ACC112 (cell line): ENCODE results near the gene PAPSS2.

Experiments
- H2AFZ ChIP-seq: fragments of 200-600 bp; sonication (generic); one replicate; pipeline ENCODE4 v1.6.0; 2017; ENCODE audit warnings: antibody characterized with exemption, low read length; ENCODE audit not compliant: unreplicated experiment
- H3K27ac ChIP-seq: fragments of 200-600 bp; sonication (generic); 2 replicates; pipeline ENCODE4 v1.5.1; 2014; ENCODE audit warnings: low read depth, mild to moderate bottlenecking, antibody characterized with exemption, low read length, moderate library complexity
- H3K27me3 ChIP-seq: fragments of 200-600 bp; sonication (generic); 2 replicates; pipeline ENCODE4 v1.6.1; 2014; ENCODE audit warnings: mild to moderate bottlenecking, antibody characterized with exemption, low read length, moderate library complexity, mixed read lengths; ENCODE audit not compliant: insufficient read depth
- H3K36me3 ChIP-seq: fragments of 200-600 bp; sonication (generic); 2 replicates; pipeline ENCODE4 v1.6.1; 2016; ENCODE audit warnings: mild to moderate bottlenecking, antibody characterized with exemption, low read length, moderate library complexity, mixed read lengths; ENCODE audit not compliant: insufficient read depth
- H3K4me1 ChIP-seq: fragments of 200-600 bp; sonication (generic); one replicate; pipeline ENCODE4 v1.6.1; 2016; ENCODE audit warnings: low read length, mixed read lengths; ENCODE audit not compliant: insufficient read depth, unreplicated experiment, control insufficient read depth
- H3K4me3 ChIP-seq: fragments of 200-600 bp; sonication (generic); 2 replicates; pipeline ENCODE4 v1.5.1; 2014; ENCODE audit warnings: mild to moderate bottlenecking, low read depth, low read length
- H3K79me2 ChIP-seq: fragments of 200-600 bp; sonication (generic); one replicate; pipeline ENCODE4 v1.6.0; 2016; ENCODE audit warnings: low read length; ENCODE audit not compliant: control insufficient read depth, unreplicated experiment, insufficient read depth

PAPSS2 gene

GRCh38 chr10:87750001-87750671 is 90.5 kb downstream of the PAPSS2 start:
- Histone ChIP-seq H3K4me1 (peaks cover 5% of the 10 kb centered on the region), H3K27me3 (no peaks in the 10 kb centered on the region), H3K27ac (no peak overlapping the region), H3K36me3 (0 out of 2 replicates have a peak, but pooled peaks cover 7% of the 10 kb centered on the region), H3K4me3 (no peak overlapping the region), H2AFZ (no peak overlapping the region), H3K79me2 (no peaks in the 10 kb centered on the region)

GRCh38 chr10:87750817-87751216 is 91.1 kb downstream of the PAPSS2 start:
- H3K4me3 ChIP-seq = no peak overlapping the region
- H3K79me2 ChIP-seq = no peaks in the 10 kb centered on the region
- H3K36me3 ChIP-seq = 0 out of 2 replicates have a peak, but pooled peaks cover 7% of the 10 kb centered on the region
- no peak overlapping the region for H3K27ac ChIP-seq
- H3K4me1 ChIP-seq = peaks cover 5% of the 10 kb centered on the region
- H3K27me3 ChIP-seq = no peaks in the 10 kb centered on the region
- no peak overlapping the region for H2AFZ ChIP-seq

- 0 out of 2 replicates have a peak, but pooled peaks cover 11% of the 10 kb centered on the region for H3K36me3 ChIP-seq
- no peak overlapping the region for H3K27ac ChIP-seq
- no peak overlapping the region for H2AFZ ChIP-seq
- H3K4me1 ChIP-seq = peaks cover 5% of the 10 kb centered on the region
- H3K79me2 ChIP-seq = no peaks in the 10 kb centered on the region
- H3K27me3 ChIP-seq = no peaks in the 10 kb centered on the region
- H3K4me3 ChIP-seq = no peak overlapping the region
Observed at GRCh38 chr10:87751274-87751673, 91.6 kb downstream of the PAPSS2 start.

GRCh38 chr10:87752566-87752965 is 92.9 kb downstream of the PAPSS2 start:
- Histone ChIP-seq H3K79me2 (no peaks in the 10 kb centered on the region), H3K27me3 (no peaks in the 10 kb centered on the region), H3K27ac (no peak overlapping the region), H2AFZ (no peak overlapping the region), H3K36me3 (0 out of 2 replicates have a peak, but pooled peaks cover 13% of the 10 kb centered on the region), H3K4me3 (no peak overlapping the region), H3K4me1 (peaks cover 5% of the 10 kb centered on the region)

GRCh38 chr10:87753995-87754866 is 94.6 kb downstream of the PAPSS2 start:
- no peaks in the 10 kb centered on the region for H3K79me2 ChIP-seq
- H3K27me3 ChIP-seq = no peaks in the 10 kb centered on the region
- 0 out of 2 replicates have a peak, but pooled peaks cover 13% of the 10 kb centered on the region for H3K36me3 ChIP-seq
- peaks cover 5% of the 10 kb centered on the region for H3K4me1 ChIP-seq
- H2AFZ ChIP-seq = no peak overlapping the region
- H3K4me3 ChIP-seq = no peak overlapping the region
- H3K27ac ChIP-seq = no peak overlapping the region

GRCh38 chr10:87757685-87758084 is 98.0 kb downstream of the PAPSS2 start:
- Histone ChIP-seq H3K36me3 (0 out of 2 replicates have a peak, but pooled peaks cover 13% of the 10 kb centered on the region), H2AFZ (no peak overlapping the region), H3K4me3 (no peak overlapping the region), H3K27me3 (no peaks in the 10 kb centered on the region), H3K79me2 (no peaks in the 10 kb centered on the region), H3K4me1 (peaks cover 11% of the 10 kb centered on the region), H3K27ac (no peak overlapping the region)

GRCh38 chr10:87759551-87759950 is 99.9 kb downstream of the PAPSS2 start:
- H3K79me2 ChIP-seq = no peaks in the 10 kb centered on the region
- H3K27ac ChIP-seq = no peak overlapping the region
- H3K27me3 ChIP-seq = no peaks in the 10 kb centered on the region
- no peak overlapping the region for H3K4me3 ChIP-seq
- H3K4me1 ChIP-seq = peaks cover 9% of the 10 kb centered on the region
- H3K36me3 ChIP-seq = 0 out of 2 replicates have a peak, but pooled peaks cover 10% of the 10 kb centered on the region
- no peak overlapping the region for H2AFZ ChIP-seq

- H3K79me2 ChIP-seq = no peaks in the 10 kb centered on the region
- no peak overlapping the region for H3K4me3 ChIP-seq
- H3K27ac ChIP-seq = 0 out of 2 replicates have a peak overlapping the region, but pooled peaks have one; percentile 9
- no peak overlapping the region for H2AFZ ChIP-seq
- 0 out of 2 replicates have a peak, but pooled peaks cover 6% of the 10 kb centered on the region for H3K36me3 ChIP-seq
- H3K27me3 ChIP-seq = no peaks in the 10 kb centered on the region
- H3K4me1 ChIP-seq = peaks cover 9% of the 10 kb centered on the region
Observed at GRCh38 chr10:87760195-87760905, 100.7 kb downstream of the PAPSS2 start.

GRCh38 chr10:87761153-87761552 is 101.5 kb downstream of the PAPSS2 start:
- Histone ChIP-seq H2AFZ (no peak overlapping the region), H3K79me2 (no peaks in the 10 kb centered on the region), H3K4me3 (no peak overlapping the region), H3K36me3 (peaks cover 8% of the 10 kb centered on the region), H3K27ac (0 out of 2 replicates have a peak overlapping the region, but pooled peaks have one; percentile 9), H3K27me3 (no peaks in the 10 kb centered on the region), H3K4me1 (peaks cover 9% of the 10 kb centered on the region)

GRCh38 chr10:87761892-87762291 is 102.2 kb downstream of the PAPSS2 start:
- Histone ChIP-seq H3K4me1 (peaks cover 9% of the 10 kb centered on the region), H3K27ac (0 out of 2 replicates have a peak overlapping the region, but pooled peaks have one; percentile 10), H3K27me3 (no peaks in the 10 kb centered on the region), H2AFZ (no peak overlapping the region), H3K79me2 (no peaks in the 10 kb centered on the region), H3K4me3 (no peak overlapping the region), H3K36me3 (peaks cover 8% of the 10 kb centered on the region)
